Measurements from ENCODE around the gene AGAP2. TPM values are rescaled to one million over a fixed set of nuclear protein-coding genes. Genes with fewer than 3 reads are reported as not detected.

The AGAP2 gene
- total RNA-seq, 1 donor from 2014 or later: 0.14 TPM

DNA sequence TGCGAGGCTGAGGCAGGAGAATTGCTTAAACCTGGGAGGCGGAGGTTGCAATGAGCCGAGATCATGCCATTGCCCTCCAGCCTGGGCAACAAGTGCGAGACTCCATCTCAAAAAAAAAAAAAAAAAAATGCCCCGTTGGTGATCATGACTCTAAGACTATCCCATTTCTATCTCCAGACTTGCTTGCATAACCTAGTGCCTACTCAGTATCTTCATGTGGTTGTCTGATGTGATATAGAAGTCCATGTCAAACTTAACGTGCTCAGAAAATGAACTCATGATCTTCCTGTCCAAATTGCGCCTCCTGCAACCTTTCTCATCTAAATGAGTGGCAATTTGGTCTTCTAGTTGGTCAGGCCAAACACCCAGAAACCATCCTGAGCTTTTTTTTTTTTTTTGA is 39.4 kb upstream of the AGAP2 start:
- no peaks in the 10 kb centered on the region for H3K4me1 ChIP-seq (ENCODE audit: insufficient read depth, low read length)
- peaks cover 9% of the 10 kb centered on the region for H3K79me2 ChIP-seq (ENCODE audit: insufficient read depth, low read length)
- TF ChIP-seq EZH2 (IDR thresholded peaks at IDR 0.05; ENCODE audit: insufficient read depth, low read length): no peak
- TF ChIP-seq, protein P1, sequence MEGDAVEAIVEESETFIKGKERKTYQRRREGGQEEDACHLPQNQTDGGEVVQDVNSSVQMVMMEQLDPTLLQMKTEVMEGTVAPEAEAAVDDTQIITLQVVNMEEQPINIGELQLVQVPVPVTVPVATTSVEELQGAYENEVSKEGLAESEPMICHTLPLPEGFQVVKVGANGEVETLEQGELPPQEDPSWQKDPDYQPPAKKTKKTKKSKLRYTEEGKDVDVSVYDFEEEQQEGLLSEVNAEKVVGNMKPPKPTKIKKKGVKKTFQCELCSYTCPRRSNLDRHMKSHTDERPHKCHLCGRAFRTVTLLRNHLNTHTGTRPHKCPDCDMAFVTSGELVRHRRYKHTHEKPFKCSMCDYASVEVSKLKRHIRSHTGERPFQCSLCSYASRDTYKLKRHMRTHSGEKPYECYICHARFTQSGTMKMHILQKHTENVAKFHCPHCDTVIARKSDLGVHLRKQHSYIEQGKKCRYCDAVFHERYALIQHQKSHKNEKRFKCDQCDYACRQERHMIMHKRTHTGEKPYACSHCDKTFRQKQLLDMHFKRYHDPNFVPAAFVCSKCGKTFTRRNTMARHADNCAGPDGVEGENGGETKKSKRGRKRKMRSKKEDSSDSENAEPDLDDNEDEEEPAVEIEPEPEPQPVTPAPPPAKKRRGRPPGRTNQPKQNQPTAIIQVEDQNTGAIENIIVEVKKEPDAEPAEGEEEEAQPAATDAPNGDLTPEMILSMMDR (IDR thresholded peaks at IDR 0.05; ENCODE audit: insufficient read depth, low read depth, low read length): no peak
- H3K4me2 ChIP-seq (ENCODE audit: low read length): no peak overlapping the region
- H3K4me3 ChIP-seq (ENCODE audit: insufficient read depth, low read depth, low read length): no peak overlapping the region
- DNase-seq (ENCODE audit: low read depth) (no peak), FAIRE-seq (no peak)
- no peak overlapping the region for H2AFZ ChIP-seq (ENCODE audit: low read depth, low read length)
- H3K27me3 ChIP-seq (ENCODE audit: insufficient read depth, low read length): no peaks in the 10 kb centered on the region
- no peak overlapping the region for H3K27ac Mint-ChIP-seq (ENCODE audit: unreplicated experiment)
- H3K9ac ChIP-seq (ENCODE audit: low read length): no peak overlapping the region
- H4K20me1 ChIP-seq (ENCODE audit: insufficient read depth, low read length): peaks cover 5% of the 10 kb centered on the region
- H3K4me1 Mint-ChIP-seq (ENCODE audit: low read depth, unreplicated experiment): peaks cover 4% of the 10 kb centered on the region
- no peaks in the 10 kb centered on the region for H3K9me3 ChIP-seq (ENCODE audit: insufficient read depth, low read depth, low read length)
- H3K27me3 Mint-ChIP-seq (ENCODE audit: low read depth, unreplicated experiment): no peaks in the 10 kb centered on the region
- no peaks in the 10 kb centered on the region for H3K9me3 Mint-ChIP-seq (ENCODE audit: unreplicated experiment)
- H3K27ac ChIP-seq (ENCODE audit: low read depth, low read length): no peak overlapping the region
- peaks cover 7% of the 10 kb centered on the region for H3K36me3 ChIP-seq (ENCODE audit: insufficient read depth, low read length)
- peaks cover 15% of the 10 kb centered on the region for H3K36me3 Mint-ChIP-seq (ENCODE audit: low read depth, unreplicated experiment)
- no peak overlapping the region for H3K4me3 Mint-ChIP-seq (ENCODE audit: unreplicated experiment)

DNA sequence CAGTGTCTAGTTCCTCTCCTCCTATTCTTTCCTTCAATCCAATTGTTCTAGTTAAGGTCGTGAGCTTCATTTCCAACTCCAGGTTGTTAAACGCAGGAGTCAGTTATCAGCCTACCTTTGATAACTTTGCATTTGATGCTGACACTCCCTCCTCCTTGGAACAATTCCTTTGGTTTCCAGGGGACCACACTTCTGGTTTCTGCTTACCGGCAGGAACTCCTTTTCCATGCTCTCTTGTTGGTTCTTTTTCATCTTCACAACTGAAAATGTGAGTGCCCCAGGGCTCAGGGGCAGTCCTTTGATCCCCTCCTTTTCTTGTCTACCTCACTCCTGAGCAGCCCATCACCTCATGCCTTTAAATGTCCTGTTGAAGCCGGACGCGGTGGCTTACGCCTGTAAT is 38.8 kb upstream of the AGAP2 start:
- Mint-ChIP-seq H3K27me3 (ENCODE audit: low read depth, unreplicated experiment) (no peaks in the 10 kb centered on the region), H3K4me1 (ENCODE audit: low read depth, unreplicated experiment) (peaks cover 6% of the 10 kb centered on the region), H3K9me3 (ENCODE audit: unreplicated experiment) (no peaks in the 10 kb centered on the region), H3K36me3 (ENCODE audit: low read depth, unreplicated experiment) (peaks cover 15% of the 10 kb centered on the region), H3K4me3 (ENCODE audit: unreplicated experiment) (no peak overlapping the region), H3K27ac (ENCODE audit: unreplicated experiment) (no peak overlapping the region)
- no peak overlapping the region for H3K9ac ChIP-seq (ENCODE audit: low read length)
- no peak overlapping the region for H2AFZ ChIP-seq (ENCODE audit: low read depth, low read length)
- TF ChIP-seq, protein P1 (IDR thresholded peaks at IDR 0.05; ENCODE audit: insufficient read depth, low read depth, low read length): no peak
- no peak for TF ChIP-seq EZH2 (IDR thresholded peaks at IDR 0.05; ENCODE audit: insufficient read depth, low read length)
- H3K36me3 ChIP-seq (ENCODE audit: insufficient read depth, low read length): peaks cover 7% of the 10 kb centered on the region
- no peaks in the 10 kb centered on the region for H3K9me3 ChIP-seq (ENCODE audit: insufficient read depth, low read depth, low read length)
- no peak overlapping the region for H3K4me3 ChIP-seq (ENCODE audit: insufficient read depth, low read depth, low read length)
- H4K20me1 ChIP-seq (ENCODE audit: insufficient read depth, low read length): peaks cover 5% of the 10 kb centered on the region
- H3K4me1 ChIP-seq (ENCODE audit: insufficient read depth, low read length): no peaks in the 10 kb centered on the region
- H3K27ac ChIP-seq (ENCODE audit: low read depth, low read length): no peak overlapping the region
- FAIRE-seq (no peak), DNase-seq (ENCODE audit: low read depth) (no peak)
- H3K79me2 ChIP-seq (ENCODE audit: insufficient read depth, low read length): peaks cover 6% of the 10 kb centered on the region
- no peak overlapping the region for H3K4me2 ChIP-seq (ENCODE audit: low read length)
- no peaks in the 10 kb centered on the region for H3K27me3 ChIP-seq (ENCODE audit: insufficient read depth, low read length)

DNA sequence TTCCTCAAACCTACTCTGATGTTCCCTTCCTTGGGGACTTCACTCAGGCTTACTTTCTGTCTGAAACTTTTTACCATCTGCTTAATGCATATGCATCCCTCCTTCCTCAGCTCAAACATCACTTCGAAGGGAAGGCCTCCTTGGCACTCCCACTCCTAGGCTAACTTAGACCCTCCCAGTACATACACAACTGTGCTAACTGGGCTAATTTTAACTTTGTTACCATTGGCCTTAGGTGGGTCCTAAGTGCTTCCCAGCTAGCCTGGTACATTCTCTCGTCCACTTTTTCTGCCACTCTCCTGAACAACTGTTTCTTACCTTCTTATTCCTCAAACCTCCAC is 37.7 kb upstream of the AGAP2 start:
- H3K4me1 Mint-ChIP-seq (ENCODE audit: low read depth, unreplicated experiment): peaks cover 6% of the 10 kb centered on the region
- DNase-seq (ENCODE audit: low read depth): no peak
- Histone ChIP-seq H3K9me3 (ENCODE audit: insufficient read depth, low read depth, low read length) (no peaks in the 10 kb centered on the region), H2AFZ (ENCODE audit: low read depth, low read length) (no peak overlapping the region), H3K4me3 (ENCODE audit: insufficient read depth, low read depth, low read length) (no peak overlapping the region), H3K79me2 (ENCODE audit: insufficient read depth, low read length) (peaks cover 9% of the 10 kb centered on the region), H3K27me3 (ENCODE audit: insufficient read depth, low read length) (no peaks in the 10 kb centered on the region), H3K4me1 (ENCODE audit: insufficient read depth, low read length) (peaks cover 3% of the 10 kb centered on the region), H3K27ac (ENCODE audit: low read depth, low read length) (no peak overlapping the region), H3K4me2 (ENCODE audit: low read length) (no peak overlapping the region), H3K9ac (ENCODE audit: low read length) (no peak overlapping the region), H3K36me3 (ENCODE audit: insufficient read depth, low read length) (peaks cover 7% of the 10 kb centered on the region), H4K20me1 (ENCODE audit: insufficient read depth, low read length) (peaks cover 5% of the 10 kb centered on the region)
- no peak overlapping the region for H3K4me3 Mint-ChIP-seq (ENCODE audit: unreplicated experiment)
- TF ChIP-seq, protein P1 (IDR thresholded peaks at IDR 0.05; ENCODE audit: insufficient read depth, low read depth, low read length): no peak
- no peak for TF ChIP-seq EZH2 (IDR thresholded peaks at IDR 0.05; ENCODE audit: insufficient read depth, low read length)
- no peaks in the 10 kb centered on the region for H3K9me3 Mint-ChIP-seq (ENCODE audit: unreplicated experiment)
- H3K27me3 Mint-ChIP-seq (ENCODE audit: low read depth, unreplicated experiment): no peaks in the 10 kb centered on the region
- H3K27ac Mint-ChIP-seq (ENCODE audit: unreplicated experiment): no peak overlapping the region
- H3K36me3 Mint-ChIP-seq (ENCODE audit: low read depth, unreplicated experiment): peaks cover 17% of the 10 kb centered on the region
- FAIRE-seq: no peak
